GM21737 (cell line): ENCODE data around the gene PRSS57.
"Not testable (repeated sequence)": the region's sequence is repeated elsewhere in the genome, so short reads cannot be mapped to it uniquely, and the experiment has no call there.

ENCODE experiments used
- ATAC-seq: cut with Tn5 transposase; IDR thresholded peaks from one replicate; pipeline ENCODE4 v1.9.1; 2021; ENCODE audit warnings: mild to moderate bottlenecking, moderate library complexity; ENCODE audit not compliant: unreplicated experiment

PRSS57 gene

GRCh38 chr19:695352-695949 is at the start of gene PRSS57:
Gene PRSS57 (minus strand): TSS chr19:695452. CDS start chr19:695430, 22 bp downstream.
- no peak for ATAC-seq

DNA sequence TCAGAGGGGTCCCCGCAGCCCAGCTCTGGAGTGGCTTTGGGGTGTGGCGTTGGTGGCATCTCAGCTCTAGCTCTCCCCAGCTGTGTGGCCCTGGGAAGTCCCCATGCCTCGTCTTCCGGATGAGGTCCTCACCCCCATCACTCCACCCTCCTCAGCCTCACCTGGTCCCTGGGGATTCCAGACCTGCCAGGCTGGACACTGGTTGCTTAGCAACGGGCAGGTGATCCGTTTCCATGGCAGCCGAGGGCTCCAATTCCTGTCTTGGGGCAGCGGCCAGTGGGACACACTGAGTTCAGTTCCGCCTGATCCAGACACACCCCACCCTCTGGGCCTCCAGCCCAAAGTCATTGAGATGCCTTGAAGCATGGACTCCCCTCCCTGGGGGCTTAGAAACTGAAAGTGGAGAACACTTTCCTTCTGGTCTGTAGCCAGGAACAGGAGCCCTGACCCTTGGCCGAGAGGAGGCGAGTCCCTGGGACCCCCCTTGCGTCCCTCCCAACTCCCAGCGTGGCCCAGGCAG is 48.0 kb upstream of the PRSS57 start:
- ATAC-seq: no peak

DNA sequence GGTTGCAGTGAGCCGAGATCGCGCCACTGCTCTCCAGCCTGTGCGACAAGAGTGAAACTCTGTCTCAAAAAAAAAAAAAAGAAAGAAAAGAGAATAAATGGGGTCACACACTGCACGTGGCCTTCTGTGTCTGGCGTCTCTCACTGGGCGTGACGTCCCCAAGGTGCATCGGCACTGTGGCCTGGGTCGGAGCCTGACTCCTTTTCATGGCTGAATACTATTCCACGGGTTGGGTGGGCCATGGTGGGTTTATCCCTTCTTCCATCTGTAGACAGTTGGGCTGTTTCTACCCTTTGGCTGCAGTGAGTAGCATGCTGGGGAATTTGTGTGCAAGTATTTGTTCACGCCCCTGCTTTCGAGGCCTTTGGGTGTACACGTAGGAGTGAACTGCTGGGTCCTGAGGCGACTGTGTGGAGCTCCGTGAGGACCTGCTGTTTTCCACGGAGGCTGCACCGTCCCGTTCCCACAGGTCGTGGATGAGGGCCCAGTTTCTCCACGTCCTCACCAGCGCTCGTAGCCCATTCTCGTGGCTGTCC is 47.4 kb upstream of the PRSS57 start:
- no peak for ATAC-seq

GRCh38 chr19:741506-742131 is 46.4 kb upstream of the PRSS57 start:
- ATAC-seq: no peak

- ATAC-seq: not testable (repeated sequence)
Measured at GRCh38 chr19:740816-741505, 45.7 kb upstream of the PRSS57 start.

GRCh38 chr19:739998-740715 is 44.9 kb upstream of the PRSS57 start:
- ATAC-seq: no peak

- no peak for ATAC-seq
Measured at GRCh38 chr19:738509-739128, 43.4 kb upstream of the PRSS57 start.

DNA sequence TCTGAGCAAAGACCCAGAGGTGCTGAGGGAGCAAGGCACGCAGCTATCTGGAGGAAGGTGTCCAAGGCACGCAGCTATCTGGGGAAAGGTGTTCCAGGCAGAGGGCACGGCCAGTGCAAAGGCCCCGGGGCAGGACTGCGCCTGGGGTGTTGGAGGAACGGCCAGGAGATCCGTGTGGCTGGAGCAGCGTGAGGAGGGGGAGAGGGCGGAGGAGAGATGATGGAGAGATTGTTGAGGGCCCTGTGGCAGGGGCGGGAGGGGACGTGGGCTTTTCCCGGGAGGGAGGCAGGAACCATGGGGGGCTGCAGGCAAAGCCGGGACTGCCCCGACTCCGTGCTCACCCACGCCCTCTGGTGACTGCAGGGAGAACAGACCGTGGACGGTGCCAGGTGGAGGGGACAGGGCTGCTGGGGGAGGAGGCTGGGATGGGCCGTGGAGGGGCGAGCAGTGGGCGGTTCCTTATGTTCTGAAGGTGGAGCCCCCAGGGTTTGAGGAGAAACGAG is 42.4 kb upstream of the PRSS57 start:
- ATAC-seq: no peak

- no peak for ATAC-seq
Measured at GRCh38 chr19:736125-736524, 40.9 kb upstream of the PRSS57 start.

DNA sequence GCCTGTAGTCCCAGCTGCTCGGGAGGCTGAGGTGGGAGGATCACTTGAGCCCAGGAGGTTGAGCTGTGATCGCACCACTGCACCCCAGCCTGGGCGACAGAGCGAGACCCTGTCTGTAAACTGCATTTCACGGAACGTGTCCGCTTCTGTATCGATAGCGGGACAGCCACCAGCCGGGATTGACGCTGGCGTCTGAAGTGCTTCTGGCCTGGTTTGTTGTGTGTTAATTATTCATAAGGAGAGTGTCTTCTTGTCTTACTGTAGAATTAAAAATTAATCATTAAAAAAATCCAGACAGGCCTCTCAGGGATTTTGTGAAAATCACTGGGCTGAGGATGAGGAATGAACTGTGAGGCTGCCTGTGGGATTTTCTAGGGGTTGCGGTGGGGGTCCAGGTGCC is 39.5 kb upstream of the PRSS57 start:
- ATAC-seq: no peak

- no peak for ATAC-seq
Measured at GRCh38 chr19:732148-733069, 37.2 kb upstream of the PRSS57 start.

DNA sequence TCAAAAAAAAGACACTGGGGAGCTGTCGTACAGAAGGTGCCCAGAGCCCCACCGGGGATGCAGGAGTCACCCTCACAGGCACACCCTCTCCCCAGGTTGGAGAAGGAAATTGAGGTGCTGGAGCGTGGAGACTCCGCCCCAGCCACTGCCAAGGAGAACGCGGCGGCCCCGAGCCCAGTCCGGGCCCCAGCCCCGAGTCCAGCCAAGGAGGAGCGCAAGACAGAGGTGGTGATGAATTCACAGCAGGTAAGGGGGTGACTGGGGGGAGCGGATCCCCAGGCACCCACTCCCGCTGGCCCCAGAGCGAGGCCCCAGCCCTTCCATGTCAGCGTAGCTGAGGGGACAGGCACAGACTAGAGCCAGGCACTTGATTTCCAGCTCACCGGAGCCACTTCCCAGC is 35.7 kb upstream of the PRSS57 start:
- ATAC-seq: no peak

DNA sequence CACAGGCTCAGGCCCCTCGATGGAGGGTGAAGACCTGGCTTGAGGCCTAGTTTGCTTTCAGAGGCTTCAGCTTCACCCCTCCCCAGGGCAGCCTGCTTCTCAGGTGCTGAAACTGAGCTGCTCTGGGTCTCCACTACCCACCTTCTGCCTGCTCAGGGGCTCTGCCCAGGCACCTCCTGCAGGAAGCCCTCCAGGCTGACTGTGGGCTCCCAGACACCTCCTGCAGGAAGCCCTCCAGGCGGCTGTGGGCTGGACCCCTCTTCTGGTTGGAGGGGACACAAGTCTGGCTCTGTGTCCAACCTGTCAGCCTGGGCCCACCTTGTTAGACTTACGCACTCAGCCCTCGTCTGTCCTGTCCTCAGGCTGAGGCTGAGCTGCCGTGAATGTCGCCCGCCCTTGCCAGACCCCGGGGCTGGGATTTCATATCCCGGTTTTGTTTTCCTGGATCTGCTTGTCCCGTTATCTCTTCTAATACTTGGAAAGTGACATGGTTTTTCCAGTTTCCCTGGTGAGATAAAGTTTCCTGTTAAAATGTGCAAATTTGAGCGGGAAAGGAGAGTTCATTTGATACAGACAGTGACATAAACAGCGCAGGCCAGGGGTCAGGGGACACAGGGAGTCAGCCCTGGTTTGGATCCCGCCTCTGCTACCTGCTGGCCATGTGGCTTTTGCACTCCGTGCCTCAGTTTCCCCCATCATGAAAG is 34.9 kb upstream of the PRSS57 start:
- no peak for ATAC-seq

DNA sequence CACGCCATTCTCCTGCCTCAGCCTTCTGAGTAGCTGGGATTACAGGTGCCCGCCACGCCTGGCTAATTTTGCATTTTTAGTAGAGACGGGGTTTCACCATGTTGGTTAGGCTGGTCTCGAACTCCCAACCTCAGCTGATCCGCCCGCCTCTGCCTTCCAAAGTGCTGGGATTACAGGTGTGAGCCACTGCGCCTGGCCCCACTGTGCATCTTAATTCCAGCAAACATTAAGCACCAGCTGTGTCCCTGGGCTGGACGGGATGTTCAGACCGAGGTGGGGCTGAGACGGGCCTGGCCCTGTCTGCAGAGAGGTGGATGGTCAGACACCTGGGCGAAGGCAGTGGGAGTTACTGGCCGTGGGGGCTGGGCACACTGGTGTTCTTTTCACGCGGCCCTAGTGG is 34.3 kb upstream of the PRSS57 start:
- not testable (repeated sequence) for ATAC-seq

GRCh38 chr19:728011-728410 is 32.8 kb upstream of the PRSS57 start:
- ATAC-seq: no peak

DNA sequence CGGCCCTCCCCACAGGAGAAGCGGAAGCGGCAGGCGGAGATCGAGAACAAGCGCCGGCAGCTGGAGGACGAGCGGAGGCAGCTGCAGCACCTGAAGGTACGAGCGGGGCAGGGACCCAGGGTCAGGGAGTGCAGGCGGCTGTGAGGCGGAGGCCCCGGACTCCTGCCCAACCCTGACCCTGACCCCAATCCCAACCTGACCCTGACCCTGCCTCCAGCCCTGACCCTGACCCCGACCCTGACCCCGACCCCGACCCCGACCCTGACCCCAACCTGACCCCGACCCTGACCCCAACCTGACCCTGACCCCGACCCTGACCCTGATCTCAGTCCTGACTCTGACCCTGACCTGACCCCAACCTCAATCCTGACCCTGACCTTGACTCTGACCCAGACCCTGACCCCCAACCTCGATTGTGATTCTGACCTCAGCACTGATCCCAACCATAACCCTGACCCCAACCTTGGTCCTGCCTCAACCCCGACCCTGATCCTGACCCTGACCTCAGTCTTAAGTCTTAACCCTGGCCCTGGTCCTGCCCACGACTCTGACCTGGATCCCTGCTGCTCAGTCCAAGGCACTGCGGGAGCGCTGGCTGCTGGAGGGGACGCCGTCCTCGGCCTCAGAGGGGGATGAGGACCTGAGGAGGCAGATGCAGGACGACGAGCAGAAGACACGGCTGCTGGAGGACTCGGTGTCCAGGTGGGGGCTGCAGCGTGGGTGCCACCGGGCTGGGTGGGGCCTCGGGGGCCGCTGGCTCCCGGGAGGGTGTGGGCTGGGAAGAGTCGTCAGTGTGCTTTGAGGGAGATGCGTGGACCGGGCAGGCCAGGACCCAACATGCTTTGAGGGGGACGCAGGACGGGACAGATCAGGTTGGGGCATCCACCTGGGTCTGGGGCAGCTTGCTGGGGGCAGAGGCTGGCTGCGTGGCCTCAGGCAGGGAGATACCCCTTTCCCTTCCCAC is 32.0 kb upstream of the PRSS57 start:
- ATAC-seq: no peak

GRCh38 chr19:725461-726089 is 30.3 kb upstream of the PRSS57 start:
- ATAC-seq: no peak
